Lung (tissue), 12 donors: ENCODE results near the gene CDC42BPB. TPM values are rescaled to one million over a fixed set of nuclear protein-coding genes. Genes with fewer than 3 reads are reported as not detected.

Source experiments
- ATAC-seq: fragments of 200-7000 bp; cut with Tn5 transposase; one replicate; pipeline ENCODE4 v1.9.1; 2020; ENCODE audit warnings: moderate number of reproducible peaks; ENCODE audit not compliant: insufficient read depth, low FRiP score
- DNase-seq, 3 donors: peaks; one replicate each; pipeline ENCODE4 v3.0.0-alpha.2; 2013 to 2017
- H3K27ac ChIP-seq, 2 donors: one replicate each; pipeline ENCODE4 v1.5.1; 2013; ENCODE audit warnings: mild to moderate bottlenecking in 2 of 2, moderate library complexity in 2 of 2, control low read depth in 1 of 2, inconsistent platforms in 1 of 2, low read depth in 1 of 2, low read length in 1 of 2
- H3K27me3 ChIP-seq, 3 donors: one replicate each; pipeline ENCODE4 v1.5.1; 2013; ENCODE audit warnings: low read length in 2 of 3; ENCODE audit not compliant: control insufficient read depth in 3 of 3, insufficient read depth in 3 of 3
- H3K36me3 ChIP-seq, 4 donors: one replicate each; pipeline ENCODE4 v1.5.1; 2013; ENCODE audit warnings: low read length in 4 of 4, mild to moderate bottlenecking in 1 of 4, moderate library complexity in 1 of 4; ENCODE audit not compliant: control insufficient read depth in 4 of 4, insufficient read depth in 4 of 4
- H3K4me1 ChIP-seq, 5 donors: one replicate each; pipeline ENCODE4 v1.5.1; 2013; ENCODE audit warnings: low read length in 5 of 5, mild to moderate bottlenecking in 2 of 5, moderate library complexity in 1 of 5; ENCODE audit not compliant: control insufficient read depth in 5 of 5, insufficient read depth in 5 of 5
- H3K4me3 ChIP-seq: one replicate; pipeline ENCODE4 v1.5.1; 2013; ENCODE audit warnings: mild to moderate bottlenecking, control low read depth, moderate library complexity
- H3K9ac ChIP-seq, 2 donors: one replicate each; pipeline ENCODE4 v1.5.1; 2013; ENCODE audit warnings: low read length in 2 of 2, control low read depth in 1 of 2; ENCODE audit not compliant: insufficient read depth in 1 of 2
- H3K9me3 ChIP-seq, 4 donors: one replicate each; pipeline ENCODE4 v1.5.1; 2013; ENCODE audit warnings: low read length in 3 of 4, mild to moderate bottlenecking in 1 of 4, moderate library complexity in 1 of 4; ENCODE audit not compliant: control insufficient read depth in 4 of 4, insufficient read depth in 3 of 4
- WGBS, 2 donors: extraction: QIAGEN DNeasy Blood & Tissue Kit; methylation state at CpG; one replicate each; pipeline ENCODE4 v1.1.7; 2013; 5-methylcytosine and 5-hydroxymethylcytosine counted together
- polyA plus RNA-seq, 2 donors: library from polyadenylated mRNA; stranded (reverse); fragments of 200-250 nt; gene quantifications; one replicate each; pipeline ENCODE4 v1.2.1, GENCODE V29; 2013
- total RNA-seq, 2 donors: library from RNA; depleted of rRNA in 1 of 2; stranded (reverse); fragments of >200 nt in 1 of 2; gene quantifications; one replicate each; pipeline ENCODE4 v1.2.1, GENCODE V29; 2014 to 2021
- TF ChIP-seq, protein P1 (sequence below): IDR thresholded peaks from 2 replicates; pipeline ENCODE4 v1.5.1; 2012; ENCODE audit warnings: mild to moderate bottlenecking; ENCODE audit errors: control extremely low read depth, extremely low read depth
- donor health status: control.
- donor health status: control.
- donor health status: Bipolar disorder and iron deficiency.
- donor health status: healthy.
- donor health status: DM: yes; HTN: yes; CAD: no.

Gene CDC42BPB
- total and polyA plus RNA-seq, 4 donors, result 39.3 to 97.9 (median 66.6) TPM

GRCh38 chr14:102933618-102934231 is 123.6 kb downstream of the CDC42BPB start:
- no peak overlapping the region for H3K27ac ChIP-seq
- peaks cover 0 to 2% (median 0%) of the 10 kb centered on the region in 4 donors for H3K9me3 ChIP-seq
- peaks cover 3 to 31% (median 10%) of the 10 kb centered on the region in 4 donors for H3K36me3 ChIP-seq
- 88 to 93% methylated on average over 20 of the region's 20 CpGs for WGBS, 2 donors
- no peak overlapping the region for H3K4me3 ChIP-seq
- DNase-seq (no peak), ATAC-seq (no peak)
- TF ChIP-seq, protein P1, sequence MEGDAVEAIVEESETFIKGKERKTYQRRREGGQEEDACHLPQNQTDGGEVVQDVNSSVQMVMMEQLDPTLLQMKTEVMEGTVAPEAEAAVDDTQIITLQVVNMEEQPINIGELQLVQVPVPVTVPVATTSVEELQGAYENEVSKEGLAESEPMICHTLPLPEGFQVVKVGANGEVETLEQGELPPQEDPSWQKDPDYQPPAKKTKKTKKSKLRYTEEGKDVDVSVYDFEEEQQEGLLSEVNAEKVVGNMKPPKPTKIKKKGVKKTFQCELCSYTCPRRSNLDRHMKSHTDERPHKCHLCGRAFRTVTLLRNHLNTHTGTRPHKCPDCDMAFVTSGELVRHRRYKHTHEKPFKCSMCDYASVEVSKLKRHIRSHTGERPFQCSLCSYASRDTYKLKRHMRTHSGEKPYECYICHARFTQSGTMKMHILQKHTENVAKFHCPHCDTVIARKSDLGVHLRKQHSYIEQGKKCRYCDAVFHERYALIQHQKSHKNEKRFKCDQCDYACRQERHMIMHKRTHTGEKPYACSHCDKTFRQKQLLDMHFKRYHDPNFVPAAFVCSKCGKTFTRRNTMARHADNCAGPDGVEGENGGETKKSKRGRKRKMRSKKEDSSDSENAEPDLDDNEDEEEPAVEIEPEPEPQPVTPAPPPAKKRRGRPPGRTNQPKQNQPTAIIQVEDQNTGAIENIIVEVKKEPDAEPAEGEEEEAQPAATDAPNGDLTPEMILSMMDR, result no peak
- peaks cover 0 to 11% (median 6%) of the 10 kb centered on the region in 3 donors for H3K27me3 ChIP-seq
- peaks cover 0 to 17% (median 0%) of the 10 kb centered on the region in 5 donors for H3K4me1 ChIP-seq
- no peak overlapping the region for H3K9ac ChIP-seq

- no peak for ATAC-seq
- no peak overlapping the region for H3K9ac ChIP-seq
- H3K4me3 ChIP-seq, result no peak overlapping the region
- peaks cover 3 to 23% (median 8%) of the 10 kb centered on the region in 4 donors for H3K36me3 ChIP-seq
- peaks cover 0 to 15% (median 6%) of the 10 kb centered on the region in 3 donors for H3K27me3 ChIP-seq
- DNase-seq, result no peak
- 90 to 92% methylated on average over 23 to 26 of the region's 26 CpGs for WGBS, 2 donors
- H3K9me3 ChIP-seq, result peaks cover 0 to 2% (median 0%) of the 10 kb centered on the region in 4 donors
- TF ChIP-seq, protein P1, result no peak
- H3K4me1 ChIP-seq, result peaks cover 0 to 20% (median 0%) of the 10 kb centered on the region in 5 donors
- no peak overlapping the region for H3K27ac ChIP-seq
Measured at GRCh38 chr14:102932484-102933248, 124.7 kb downstream of the CDC42BPB start.

DNA sequence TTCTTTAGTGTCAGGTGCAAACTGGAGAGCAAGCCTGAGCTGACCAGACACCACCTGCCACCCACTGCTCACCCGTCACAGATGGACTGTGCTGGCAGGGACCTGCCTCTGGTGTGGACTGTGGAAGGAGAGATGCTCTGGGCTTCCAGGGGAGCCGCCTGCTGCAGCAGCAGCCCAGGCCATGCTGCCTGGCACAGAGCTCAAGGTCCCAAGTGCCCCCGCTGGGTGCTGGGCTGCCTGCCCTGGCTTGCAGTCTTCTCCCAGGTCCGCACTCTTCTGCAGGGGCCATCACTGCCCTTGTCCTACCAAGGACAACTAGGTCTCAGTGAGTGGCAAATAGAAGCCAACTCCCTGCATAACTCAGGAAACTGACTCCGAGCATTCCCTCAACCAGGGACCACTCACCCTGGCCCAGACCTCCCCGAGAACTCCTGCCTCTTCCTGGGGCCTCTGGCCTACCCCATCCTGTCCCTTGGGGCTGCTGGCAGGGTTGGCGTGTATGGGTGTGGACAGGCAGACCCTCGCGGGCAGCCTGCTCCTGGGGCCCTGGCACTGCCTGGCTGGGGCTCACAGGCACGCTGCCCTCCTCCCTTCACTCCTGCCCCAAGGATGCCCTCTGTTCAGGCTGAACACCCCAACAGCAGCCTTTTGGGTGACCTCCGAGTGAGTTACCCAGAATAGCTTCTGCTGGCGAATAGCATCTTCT is 125.6 kb downstream of the CDC42BPB start:
- Histone ChIP-seq H3K36me3 (peaks cover 0 to 18% (median 8%) of the 10 kb centered on the region in 4 donors), H3K9me3 (peaks cover 0 to 2% (median 0%) of the 10 kb centered on the region in 4 donors), H3K9ac (no peak overlapping the region), H3K27me3 (peaks cover 0 to 19% (median 6%) of the 10 kb centered on the region in 3 donors), H3K4me1 (peaks cover 0 to 20% (median 0%) of the 10 kb centered on the region in 5 donors), H3K4me3 (no peak overlapping the region), H3K27ac (no peak overlapping the region)
- WGBS, 2 donors, result 96 to 97% methylated on average over 12 of the region's 12 CpGs
- no peak for ATAC-seq
- TF ChIP-seq, protein P1, result no peak
- DNase-seq, result no peak
